NCI-H2081 treated with DMSO at 0.1 percent for 48 hours (cell line): ENCODE results near the gene GRK4.
"Not testable (repeated sequence)": the region's sequence is repeated elsewhere in the genome, so short reads cannot be mapped to it uniquely, and the experiment has no call there.

ENCODE experiments used
- DNase-seq: peaks from one replicate; lab custom pipeline; 2025; lab: John Stamatoyannopoulos, UW

Gene GRK4

GRCh38 chr4:2930758-2931511, 32.4 kb upstream of the GRK4 start:
- no peak for DNase-seq

DNA sequence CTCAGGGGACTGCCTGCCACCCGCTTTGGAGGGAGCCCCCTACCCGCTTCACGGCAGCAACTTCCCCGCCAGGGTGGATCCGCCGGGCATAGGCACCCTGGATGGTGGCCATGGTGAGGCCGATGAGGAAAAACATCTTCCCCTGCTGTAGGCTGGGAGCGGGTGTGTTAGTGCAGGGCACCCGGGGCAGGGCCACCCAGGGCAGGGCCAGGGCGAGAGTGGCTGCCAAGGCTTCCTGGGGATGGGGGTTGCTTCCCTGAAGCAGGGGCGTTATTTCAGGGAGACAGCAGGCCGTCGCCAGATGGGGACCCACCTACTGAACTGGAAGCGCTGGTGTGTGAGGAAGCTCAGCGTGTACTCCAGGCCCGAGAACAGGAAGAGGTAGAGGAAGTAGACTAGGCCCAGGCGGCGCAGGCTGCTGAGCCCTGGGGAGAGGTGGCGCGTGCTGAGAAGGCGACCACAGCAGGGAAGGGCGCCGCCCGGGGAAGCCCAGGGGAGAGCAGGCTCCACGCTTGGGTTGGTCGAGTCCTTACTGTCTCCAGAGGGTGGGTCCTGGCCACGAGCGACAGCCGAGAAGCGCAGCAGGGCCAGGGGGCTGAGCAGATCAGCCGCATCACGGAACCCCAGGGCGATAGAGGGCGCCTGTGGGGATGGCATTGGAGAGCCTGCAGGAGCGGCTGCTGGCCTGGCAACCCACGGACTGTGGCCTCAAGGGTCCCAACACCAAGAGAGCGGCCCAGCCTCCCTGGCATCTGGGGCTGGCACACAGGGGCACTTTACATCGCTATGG, 31.7 kb upstream of the GRK4 start:
- no peak for DNase-seq

DNA sequence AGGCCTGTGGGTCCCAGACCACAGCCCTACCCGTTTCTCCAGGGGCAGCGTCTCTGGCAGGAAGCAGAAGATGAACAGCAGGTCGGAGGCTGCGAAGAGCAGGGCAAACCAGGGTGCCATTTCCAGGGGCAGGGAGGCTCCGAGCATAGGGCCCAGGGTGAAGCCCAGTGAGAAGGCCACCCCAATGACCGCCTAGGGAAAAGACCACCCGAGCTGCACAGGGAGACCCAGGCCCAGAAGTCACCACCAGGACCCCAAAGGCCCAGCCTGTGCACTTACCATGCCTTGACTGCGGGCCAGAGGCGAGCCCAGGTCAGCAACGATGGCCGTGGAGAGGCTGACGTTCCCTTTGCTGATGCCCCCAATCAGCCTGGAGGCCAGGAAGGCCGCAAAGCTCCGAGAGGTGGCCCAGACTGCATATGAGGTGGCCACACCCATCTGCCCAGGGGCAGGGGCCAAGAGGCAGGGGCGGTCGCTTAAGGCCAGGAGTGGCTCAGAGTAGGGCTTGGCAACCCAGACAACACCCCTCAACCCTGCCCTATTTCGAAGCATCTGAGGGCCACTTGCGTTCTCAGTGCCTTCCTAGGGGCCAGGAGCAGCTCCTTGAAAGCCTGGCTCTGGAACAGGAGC, 30.9 kb upstream of the GRK4 start:
- DNase-seq: no peak

DNA sequence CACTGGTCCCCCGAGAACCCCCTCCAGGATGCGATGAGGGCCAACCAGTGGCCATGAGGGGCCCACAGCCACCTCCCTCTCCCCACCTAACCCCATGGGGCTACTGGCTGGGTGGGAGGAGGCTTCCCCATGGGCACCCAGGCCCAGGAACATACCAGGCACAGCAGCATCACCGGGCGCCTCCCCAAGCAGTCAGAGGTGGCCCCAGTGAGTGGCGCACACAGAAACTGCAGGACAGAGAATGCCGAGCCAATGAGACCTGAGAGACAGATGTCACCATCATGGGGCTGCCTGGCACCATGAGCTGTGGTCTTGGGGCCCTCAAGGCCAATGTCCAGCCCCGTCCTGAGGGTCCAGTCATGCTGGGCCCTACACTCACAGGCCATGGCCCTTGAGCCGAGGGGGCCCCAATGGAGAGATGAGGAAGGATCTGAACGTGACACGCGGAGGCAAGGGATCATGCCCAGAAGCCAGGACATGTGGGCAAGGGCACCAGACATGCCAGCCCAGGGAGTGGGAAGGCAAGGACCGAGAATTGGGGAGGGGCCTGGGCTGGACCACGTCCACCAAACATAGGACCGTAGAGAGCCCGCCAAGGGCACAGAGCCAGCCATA, 30.3 kb upstream of the GRK4 start:
- DNase-seq: no peak

DNA sequence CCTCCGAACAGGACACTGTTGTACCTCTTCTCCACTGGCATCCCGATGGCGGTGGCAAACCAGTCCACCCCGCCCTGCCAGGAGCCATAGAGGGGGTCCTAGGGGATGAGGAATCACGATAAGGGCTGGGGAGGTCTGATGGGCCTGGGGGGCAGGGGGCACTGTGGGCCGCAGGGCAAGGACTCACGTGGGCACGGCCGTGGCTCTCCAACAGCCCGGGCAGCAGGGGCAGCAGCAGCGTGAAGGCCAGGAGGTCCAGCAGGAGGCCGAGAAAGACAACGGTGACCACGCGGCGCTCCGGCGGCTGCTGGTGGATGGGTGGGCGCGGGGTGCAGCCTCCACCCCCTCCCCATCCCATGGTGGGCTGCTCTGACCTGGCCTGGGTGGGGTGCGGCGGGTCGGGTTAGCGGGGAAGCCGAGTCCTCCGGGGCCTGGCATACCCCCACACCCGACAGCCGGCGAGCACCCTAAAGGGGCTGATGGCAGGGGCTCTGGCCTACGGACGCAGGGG, 29.8 kb upstream of the GRK4 start:
- no peak for DNase-seq

- DNase-seq: no peak
These were observed 29.1 kb upstream of the GRK4 start for GRCh38 chr4:2934077-2934812.

DNA sequence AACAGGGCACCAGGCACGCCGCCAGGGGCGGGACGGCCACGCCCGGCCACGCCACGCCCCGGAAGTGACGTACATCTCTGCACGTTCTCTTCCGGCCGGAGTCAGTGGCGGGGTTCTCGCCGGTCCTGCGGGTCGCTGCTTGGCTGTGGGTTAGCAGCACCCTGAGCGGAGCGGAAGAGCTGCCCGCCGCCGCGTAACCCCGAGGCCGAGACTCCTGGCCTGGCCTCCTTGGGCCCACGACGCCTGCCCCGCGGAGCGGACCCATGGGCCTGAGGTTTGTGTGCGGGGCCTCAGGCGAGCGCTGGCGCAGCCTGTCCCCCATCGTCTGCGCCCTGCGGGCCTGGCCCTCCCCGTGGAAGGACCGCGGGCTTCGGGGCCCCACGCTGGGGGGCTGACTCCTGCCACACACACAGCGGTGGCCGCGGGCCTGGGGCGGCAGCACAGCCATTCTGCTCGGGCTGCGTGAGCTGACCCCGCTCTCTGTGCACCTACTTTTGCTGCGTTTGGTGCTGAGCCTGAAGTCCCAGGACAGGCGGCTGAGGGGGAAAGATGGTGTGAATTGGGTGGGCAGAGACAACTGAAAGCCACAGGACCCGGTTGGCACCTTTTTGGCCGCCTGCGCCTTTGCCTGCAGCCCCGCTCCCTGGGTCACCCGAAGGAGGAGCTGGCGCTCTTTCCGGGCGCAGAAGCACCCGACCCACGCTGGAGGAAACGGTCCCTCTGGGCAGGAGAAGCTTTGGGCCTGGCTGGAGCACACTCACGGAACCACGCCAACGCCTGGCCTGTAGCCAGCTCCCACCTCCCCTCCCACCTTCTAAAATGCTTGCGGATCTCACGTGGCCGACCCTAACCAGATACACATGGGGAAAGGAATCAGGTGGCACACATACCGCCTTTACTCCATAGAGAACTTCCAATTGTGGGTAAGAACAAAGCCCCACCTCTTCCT, 28.3 kb upstream of the GRK4 start:
- peak; percentile 72 for DNase-seq

DNA sequence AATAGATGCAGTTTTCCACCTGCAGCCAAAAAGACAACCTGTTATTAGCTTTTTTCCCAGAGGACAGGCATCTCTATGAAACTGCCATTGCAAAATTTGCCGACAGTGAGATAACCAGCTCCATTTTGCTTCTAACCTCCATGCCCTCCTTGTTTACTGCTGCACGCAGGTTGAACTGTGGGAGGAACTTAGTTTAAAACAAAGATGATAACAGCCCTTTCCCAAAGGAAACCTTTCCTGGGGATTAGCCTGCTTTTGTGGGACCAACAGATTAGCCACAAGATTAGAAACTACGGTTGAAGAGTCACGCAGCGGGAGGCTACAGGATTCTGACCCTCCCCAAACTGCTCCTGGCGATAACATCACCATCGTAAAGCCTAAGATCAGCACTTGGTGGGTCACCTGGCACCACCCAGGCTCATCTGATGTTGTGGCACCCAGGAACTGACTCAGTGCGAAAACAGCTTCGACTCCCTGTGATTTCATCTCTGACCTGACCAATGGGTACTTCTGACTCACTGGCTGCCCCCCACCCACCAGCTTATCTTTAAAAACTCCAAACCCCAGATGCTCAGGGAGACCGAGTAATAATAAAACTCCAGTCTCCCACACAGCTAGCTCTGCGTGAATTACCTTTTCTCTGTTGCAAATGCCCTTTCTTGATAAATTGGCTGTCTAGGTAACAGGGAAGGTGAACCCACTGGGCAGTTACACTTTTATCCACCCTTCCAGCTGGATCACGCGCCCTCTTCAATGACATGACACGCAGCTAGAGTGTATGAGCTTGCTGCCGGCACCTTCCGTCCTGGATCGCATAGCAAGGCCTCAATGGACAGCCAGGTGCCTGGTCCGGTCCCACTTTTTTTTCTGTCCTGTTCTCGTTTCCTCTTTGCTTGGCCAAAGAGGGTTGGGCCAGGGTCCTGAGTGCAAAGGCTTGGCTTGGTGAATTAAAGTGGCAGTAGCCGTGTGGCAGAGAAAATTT, 27.3 kb upstream of the GRK4 start:
- DNase-seq: no peak

GRCh38 chr4:2936773-2937145, 26.6 kb upstream of the GRK4 start:
- no peak for DNase-seq

DNA sequence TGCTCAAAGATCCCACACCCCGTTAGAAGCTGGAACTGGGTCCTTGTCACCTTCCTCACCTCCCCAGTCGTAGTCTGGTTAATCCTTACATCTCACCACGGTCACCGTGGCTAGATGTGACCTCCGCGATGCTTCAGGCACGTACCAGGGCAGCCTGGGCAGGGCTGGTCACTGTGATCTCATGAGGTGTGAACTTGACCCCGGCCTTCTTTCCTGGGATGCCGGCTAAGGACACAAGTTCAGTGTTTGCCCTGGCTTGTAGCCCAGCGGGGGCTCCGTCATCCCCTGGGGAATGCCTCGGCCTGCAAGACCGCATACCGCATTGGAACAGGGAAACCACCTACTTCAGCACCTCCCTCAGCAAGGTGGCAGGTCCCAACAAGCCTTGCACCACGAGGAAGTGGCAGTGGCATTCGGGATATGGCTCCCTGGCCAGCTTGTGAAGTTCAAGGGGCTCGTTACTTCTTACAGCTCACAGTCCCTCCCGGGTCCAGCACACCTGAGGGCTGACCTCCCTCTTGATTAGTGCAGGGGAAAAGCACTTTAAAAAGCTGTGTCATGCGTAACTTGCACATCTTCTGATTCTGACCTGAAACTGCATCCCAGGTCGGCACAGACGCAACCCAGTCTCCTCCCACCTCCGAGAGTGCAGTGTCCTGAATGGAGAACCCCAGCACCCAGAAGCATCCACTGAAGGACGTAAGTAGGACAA, 26.1 kb upstream of the GRK4 start:
- no peak for DNase-seq

- DNase-seq: no peak
These were observed 25.4 kb upstream of the GRK4 start for GRCh38 chr4:2937986-2938385.

- not testable (repeated sequence) for DNase-seq
These were observed 25.0 kb upstream of the GRK4 start for GRCh38 chr4:2938411-2938810.

DNA sequence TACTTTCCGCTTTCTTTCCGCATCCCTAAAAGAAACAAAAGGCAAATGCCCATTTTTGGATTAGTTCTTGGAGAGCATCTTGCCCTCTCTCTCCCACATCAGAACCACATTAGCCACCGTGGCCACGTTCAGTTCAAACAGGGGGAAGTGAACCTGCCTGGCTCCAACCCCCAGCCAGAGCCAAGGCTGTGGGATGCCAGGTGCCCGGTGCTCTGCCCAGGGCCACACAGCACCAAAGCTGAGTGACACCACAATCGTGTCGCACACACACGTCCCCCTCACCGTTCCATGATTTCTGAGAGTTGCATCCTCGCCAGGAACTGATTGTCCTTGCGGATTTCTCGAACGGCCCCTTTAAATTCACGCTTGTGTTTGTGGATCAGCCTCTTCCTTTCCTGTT, 24.5 kb upstream of the GRK4 start:
- no peak for DNase-seq

GRCh38 chr4:2939383-2940243, 23.8 kb upstream of the GRK4 start:
- DNase-seq: no peak

DNA sequence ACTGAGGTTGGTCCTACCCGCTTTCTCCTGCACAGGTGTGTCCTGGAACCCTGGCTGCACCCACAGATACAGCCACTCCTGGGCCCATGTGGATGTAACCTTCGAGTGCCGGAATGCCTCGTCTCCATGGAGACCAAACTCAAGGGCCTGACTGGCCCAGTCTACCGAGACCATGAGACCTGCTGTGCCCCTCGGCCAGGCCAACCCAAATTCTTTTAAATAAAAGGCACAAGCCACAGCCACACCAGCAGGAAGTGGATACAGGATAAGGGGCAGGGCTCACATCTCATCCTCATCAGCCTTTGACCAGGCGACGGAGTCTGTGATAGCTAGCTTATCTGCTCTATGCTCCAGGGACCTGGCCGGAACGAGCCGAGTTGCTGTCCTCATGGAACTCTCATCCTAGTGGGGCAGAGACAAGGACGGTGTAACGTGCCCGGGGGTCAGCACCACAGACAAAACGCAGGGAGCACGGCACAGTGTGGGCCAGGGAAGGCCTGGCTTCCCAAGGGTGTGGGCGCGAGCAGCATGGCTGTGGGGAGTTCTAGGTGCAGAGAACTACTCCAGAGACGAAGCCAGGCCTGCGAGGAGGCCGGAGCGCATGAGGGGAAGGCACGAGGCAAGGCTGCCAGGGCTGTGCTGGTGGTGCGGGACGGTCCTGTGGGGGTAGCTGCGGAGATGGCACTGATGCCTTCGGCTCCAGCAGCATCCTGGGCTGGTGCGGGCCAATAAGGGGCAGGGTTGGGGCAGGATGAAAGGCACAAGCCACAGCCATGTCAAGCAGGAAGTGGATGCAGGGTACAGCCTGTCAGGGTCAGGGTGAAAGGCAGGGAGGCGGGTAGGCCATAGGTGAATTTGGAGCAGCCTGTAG, 22.9 kb upstream of the GRK4 start:
- no peak for DNase-seq

DNA sequence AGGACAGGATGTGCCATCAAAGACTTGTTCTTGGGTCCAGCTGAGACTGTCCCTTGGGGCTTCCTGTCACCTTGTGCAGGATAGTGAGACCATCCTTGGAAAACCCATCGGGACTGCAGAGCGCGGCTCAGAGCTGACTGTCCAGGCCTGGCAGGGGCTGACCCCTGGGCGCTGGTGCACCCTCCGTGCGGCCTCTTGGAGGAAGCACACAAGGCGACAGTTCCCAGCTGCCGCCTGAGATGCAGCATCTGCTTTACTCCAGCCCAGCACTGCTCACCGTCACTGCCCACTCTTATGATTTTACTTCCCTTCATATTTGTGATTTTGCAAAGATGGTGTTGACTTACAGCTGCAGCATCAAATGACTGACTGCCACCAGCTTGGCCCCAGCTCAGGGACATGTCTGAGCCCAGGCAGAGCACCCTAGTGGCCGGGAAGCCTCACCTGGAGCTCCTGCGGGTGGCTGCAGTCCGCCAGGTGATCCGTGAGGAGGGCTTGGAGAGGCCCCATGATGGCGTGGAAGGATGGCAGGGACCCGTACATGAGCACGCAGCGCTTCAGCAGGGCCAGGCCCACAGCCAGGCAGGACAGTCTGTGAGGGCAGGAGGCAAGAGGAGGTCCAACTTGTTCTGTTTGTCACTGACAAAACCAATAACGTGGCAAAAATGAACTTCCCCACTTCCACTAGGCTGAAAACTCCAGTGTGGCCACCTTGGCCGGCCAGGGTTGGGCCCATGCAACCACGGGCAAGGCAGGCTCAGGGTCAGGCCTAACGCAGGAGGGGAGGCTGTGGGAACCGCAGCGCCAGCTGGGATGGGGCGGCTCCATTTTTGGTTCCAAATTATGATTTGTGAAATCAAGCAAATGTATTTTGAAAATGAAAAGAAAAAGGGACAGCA, 22.0 kb upstream of the GRK4 start:
- DNase-seq: no peak
